Measurements from ENCODE around the gene BCAR3. TPM values are rescaled to one million over a fixed set of nuclear protein-coding genes. Genes with fewer than 3 reads are reported as not detected.
A peak's percentile ranks its signal among the peaks of the same experiment; 100 is the strongest.

BCAR3 gene
- total RNA-seq, 1 donor from 2014 or later, result 41.0 TPM

- Histone ChIP-seq H3K4me1 (peaks cover 17 to 24% of the 10 kb centered on the region in 2 donors), H3K9me3 (no peaks in the 10 kb centered on the region), H3K27me3 (no peaks in the 10 kb centered on the region), H3K36me3 (no peaks in the 10 kb centered on the region), H3K27ac (peak overlapping the region in 1 of 2 donors; percentile 59), H3K4me3 (no peak overlapping the region)
- intact Hi-C loops (cut with DNase I), result no loop called here
- DNase-seq (ENCODE audit: low spot score in 2 of 2), result no peak
- no peak for TF ChIP-seq CTCF (IDR thresholded peaks at IDR 0.05)
Measured at GRCh38 chr1:93723733-93724270, 42.2 kb upstream of the BCAR3 start.

GRCh38 chr1:93723110-93723509, 41.5 kb upstream of the BCAR3 start:
- Histone ChIP-seq H3K4me1 (peaks cover 17 to 24% of the 10 kb centered on the region in 2 donors), H3K27ac (peak overlapping the region; percentile 59 to 70), H3K9me3 (no peaks in the 10 kb centered on the region), H3K36me3 (no peaks in the 10 kb centered on the region), H3K4me3 (no peak overlapping the region), H3K27me3 (no peaks in the 10 kb centered on the region)
- DNase-seq (ENCODE audit: low spot score in 2 of 2), result no peak
- intact Hi-C loops (cut with DNase I), result no loop called here
- no peak for TF ChIP-seq CTCF (IDR thresholded peaks at IDR 0.05)

GRCh38 chr1:93722081-93723031, 40.7 kb upstream of the BCAR3 start:
- TF ChIP-seq CTCF (IDR thresholded peaks at IDR 0.05), result no peak
- H3K27ac ChIP-seq, result peak overlapping the region; percentile 59 to 70
- DNase-seq (ENCODE audit: low spot score in 2 of 2), result peak in 1 of 2 donors; percentile 70
- intact Hi-C loops (cut with DNase I), result loop anchor here (1.0 kb wide), 1 partner anchor 41 kb away; the partner anchor contains the start of gene BCAR3
- H3K36me3 ChIP-seq, result no peaks in the 10 kb centered on the region
- H3K4me3 ChIP-seq, result no peak overlapping the region
- no peaks in the 10 kb centered on the region for H3K27me3 ChIP-seq
- H3K9me3 ChIP-seq, result no peaks in the 10 kb centered on the region
- H3K4me1 ChIP-seq, result peaks cover 17 to 24% of the 10 kb centered on the region in 2 donors

GRCh38 chr1:93720956-93721626, 39.5 kb upstream of the BCAR3 start:
- Histone ChIP-seq H3K9me3 (no peaks in the 10 kb centered on the region), H3K27ac (peak overlapping the region; percentile 59 to 70), H3K4me3 (no peak overlapping the region), H3K36me3 (no peaks in the 10 kb centered on the region), H3K27me3 (no peaks in the 10 kb centered on the region), H3K4me1 (peaks cover 16 to 24% of the 10 kb centered on the region in 2 donors)
- intact Hi-C loops (cut with DNase I), result no loop called here
- DNase-seq (ENCODE audit: low spot score in 2 of 2), result no peak
- no peak for TF ChIP-seq CTCF (IDR thresholded peaks at IDR 0.05)

- H3K27me3 ChIP-seq, result no peaks in the 10 kb centered on the region
- H3K27ac ChIP-seq, result no peak overlapping the region
- intact Hi-C loops (cut with DNase I), result no loop called here
- DNase-seq (ENCODE audit: low spot score in 2 of 2), result no peak
- H3K9me3 ChIP-seq, result no peaks in the 10 kb centered on the region
- H3K36me3 ChIP-seq, result no peaks in the 10 kb centered on the region
- peaks cover 6 to 21% of the 10 kb centered on the region in 2 donors for H3K4me1 ChIP-seq
- no peak overlapping the region for H3K4me3 ChIP-seq
- no peak for TF ChIP-seq CTCF (IDR thresholded peaks at IDR 0.05)
Measured at GRCh38 chr1:93717640-93718039, 36.0 kb upstream of the BCAR3 start.
